AG09309 (cell line): ENCODE results near the gene SMAD9.

Experiments used
- DNase-seq: peaks from one replicate; pipeline ENCODE4 v3.0.0-alpha.2; 2010; ENCODE audit warnings: low read depth
- H3K4me3 ChIP-seq: 2 replicates; pipeline ENCODE4 v1.5.1; 2011; ENCODE audit warnings: mild to moderate bottlenecking, low read depth, low read length, moderate library complexity; ENCODE audit not compliant: control insufficient read depth
- CTCF ChIP-seq: IDR thresholded peaks from 2 replicates; pipeline ENCODE4 v1.5.1; 2011; ENCODE audit warnings: mild to moderate bottlenecking, low read depth, low read length, inconsistent platforms; ENCODE audit not compliant: insufficient read depth, control insufficient read depth; ENCODE audit errors: missing control alignments

The SMAD9 gene

GRCh38 chr13:36859259-36859658, 60.8 kb downstream of the SMAD9 start:
- H3K4me3 ChIP-seq = no peak overlapping the region
- no peak for TF ChIP-seq CTCF
- DNase-seq = no peak

GRCh38 chr13:36858290-36858689, 61.7 kb downstream of the SMAD9 start:
- DNase-seq = peak; percentile 10
- H3K4me3 ChIP-seq = no peak overlapping the region
- peak; percentile 53 for TF ChIP-seq CTCF

- no peak for DNase-seq
- no peak for TF ChIP-seq CTCF
- no peak overlapping the region for H3K4me3 ChIP-seq
Measured at GRCh38 chr13:36857253-36857652, 62.8 kb downstream of the SMAD9 start.

- peak; percentile 21 for TF ChIP-seq CTCF
- H3K4me3 ChIP-seq = no peak overlapping the region
- DNase-seq = no peak
Measured at GRCh38 chr13:36850790-36851438, 69.1 kb downstream of the SMAD9 start.

- peak; percentile 26 for TF ChIP-seq CTCF
- H3K4me3 ChIP-seq = no peak overlapping the region
- no peak for DNase-seq
Measured at GRCh38 chr13:36848199-36848982, 71.6 kb downstream of the SMAD9 start.

- no peak for DNase-seq
- no peak overlapping the region for H3K4me3 ChIP-seq
- TF ChIP-seq CTCF = no peak
Measured at GRCh38 chr13:36847606-36848005, 72.4 kb downstream of the SMAD9 start.
